Activated CD4-positive, CD25-positive, alpha-beta regulatory T cell (primary cell): ENCODE measurements around the gene PDGFD.

Source experiments
- DNase-seq, 4 experiments: peaks; one replicate each; lab custom pipeline; 2025; lab: John Stamatoyannopoulos, UW

PDGFD gene

GRCh38 chr11:104145062-104145461, 18.9 kb downstream of the PDGFD start:
- no peak for DNase-seq

GRCh38 chr11:104142698-104143097, 21.2 kb downstream of the PDGFD start:
- DNase-seq = no peak

GRCh38 chr11:104136861-104137260, 27.1 kb downstream of the PDGFD start:
- DNase-seq = no peak

GRCh38 chr11:104134745-104135144, 29.2 kb downstream of the PDGFD start:
- no peak for DNase-seq

- DNase-seq = no peak
Measured at GRCh38 chr11:104130161-104130560, 33.8 kb downstream of the PDGFD start.

- no peak for DNase-seq
Measured at GRCh38 chr11:104129145-104129544, 34.8 kb downstream of the PDGFD start.

GRCh38 chr11:104127828-104128227, 36.1 kb downstream of the PDGFD start:
- DNase-seq = no peak

GRCh38 chr11:104126464-104126863, 37.5 kb downstream of the PDGFD start:
- DNase-seq = no peak

- DNase-seq = no peak
Measured at GRCh38 chr11:104124979-104125378, 39.0 kb downstream of the PDGFD start.

- no peak for DNase-seq
Measured at GRCh38 chr11:104122836-104123235, 41.1 kb downstream of the PDGFD start.

GRCh38 chr11:104122011-104122635, 41.8 kb downstream of the PDGFD start:
- no peak for DNase-seq

- DNase-seq = no peak
Measured at GRCh38 chr11:104120493-104121137, 43.3 kb downstream of the PDGFD start.

GRCh38 chr11:104118105-104118744, 45.7 kb downstream of the PDGFD start:
- no peak for DNase-seq

- DNase-seq = no peak
Measured at GRCh38 chr11:104113541-104113940, 50.4 kb downstream of the PDGFD start.

GRCh38 chr11:104106136-104106754, 57.7 kb downstream of the PDGFD start:
- no peak for DNase-seq

GRCh38 chr11:104105155-104105554, 58.8 kb downstream of the PDGFD start:
- DNase-seq = no peak

GRCh38 chr11:104104664-104105063, 59.3 kb downstream of the PDGFD start:
- no peak for DNase-seq

GRCh38 chr11:104104201-104104600, 59.7 kb downstream of the PDGFD start:
- DNase-seq = no peak

- no peak for DNase-seq
Measured at GRCh38 chr11:104098555-104098954, 65.4 kb downstream of the PDGFD start.

- DNase-seq = no peak
Measured at GRCh38 chr11:104098132-104098531, 65.8 kb downstream of the PDGFD start.

GRCh38 chr11:104096900-104097299, 67.0 kb downstream of the PDGFD start:
- no peak for DNase-seq

GRCh38 chr11:104095791-104096190, 68.2 kb downstream of the PDGFD start:
- no peak for DNase-seq

GRCh38 chr11:104094576-104094975, 69.4 kb downstream of the PDGFD start:
- no peak for DNase-seq
